C4-2B (cell line): Measurements from ENCODE around the gene TIGD3.

ENCODE experiments used
- H3K27ac ChIP-seq: fragments of 450-650 bp; 2 replicates; pipeline ENCODE4 v1.5.1; 2017
- CTCF ChIP-seq: fragments of 450-650 bp; conservative IDR thresholded peaks from 2 replicates; pipeline ENCODE4 v1.5.1; 2017; ENCODE audit warnings: mild to moderate bottlenecking
- ZFX ChIP-seq: fragments of 450-650 bp; IDR thresholded peaks from 2 replicates; pipeline ENCODE4 v1.6.1; 2017

Gene TIGD3

GRCh38 chr11:65392186-65392829, 37.8 kb downstream of the TIGD3 start:
- no peak for TF ChIP-seq CTCF
- no peak for TF ChIP-seq ZFX
- H3K27ac ChIP-seq: no peak overlapping the region

- TF ChIP-seq ZFX: no peak
- TF ChIP-seq CTCF: no peak
- no peak overlapping the region for H3K27ac ChIP-seq
Observed at GRCh38 chr11:65392899-65393298, 38.3 kb downstream of the TIGD3 start.

GRCh38 chr11:65393513-65394079, 39.0 kb downstream of the TIGD3 start:
- TF ChIP-seq CTCF: no peak
- no peak for TF ChIP-seq ZFX
- H3K27ac ChIP-seq: no peak overlapping the region

- TF ChIP-seq ZFX (no peak), CTCF (no peak)
- no peak overlapping the region for H3K27ac ChIP-seq
Observed at GRCh38 chr11:65394125-65394536, 39.6 kb downstream of the TIGD3 start.

- no peak for TF ChIP-seq ZFX
- H3K27ac ChIP-seq: no peak overlapping the region
Observed at GRCh38 chr11:65395961-65396530, 41.5 kb downstream of the TIGD3 start.

- TF ChIP-seq ZFX: no peak
- TF ChIP-seq CTCF: no peak
Observed at GRCh38 chr11:65396769-65397745, 42.5 kb downstream of the TIGD3 start.

GRCh38 chr11:65398362-65398910, 43.9 kb downstream of the TIGD3 start:
- TF ChIP-seq CTCF (no peak), ZFX (no peak)
- H3K27ac ChIP-seq: no peak overlapping the region

More at GRCh38 chr11:65396769-65397745, 42.5 kb downstream of the TIGD3 start:
- H3K27ac ChIP-seq: no peak overlapping the region
